PFSK-1 (cell line): Measurements from ENCODE around the gene SMIM23.

ENCODE experiments used
- TAF1 ChIP-seq: IDR thresholded peaks from 2 replicates; pipeline ENCODE4 v1.6.1; 2012; ENCODE audit warnings: low read length, control low read depth, borderline replicate concordance; ENCODE audit not compliant: insufficient read depth
- TF ChIP-seq, protein P1 (sequence below), 2 experiments: IDR thresholded peaks; 2 replicates each; pipeline versions ENCODE4 v1.6.1 to v1.8.0; 2011 to 2012; ENCODE audit warnings: low read depth in 2 of 2, low read length in 2 of 2, control low read depth in 1 of 2, inconsistent platforms in 1 of 2, mild to moderate bottlenecking in 1 of 2, moderate library complexity in 1 of 2; ENCODE audit not compliant: insufficient read depth in 1 of 2

DNA sequence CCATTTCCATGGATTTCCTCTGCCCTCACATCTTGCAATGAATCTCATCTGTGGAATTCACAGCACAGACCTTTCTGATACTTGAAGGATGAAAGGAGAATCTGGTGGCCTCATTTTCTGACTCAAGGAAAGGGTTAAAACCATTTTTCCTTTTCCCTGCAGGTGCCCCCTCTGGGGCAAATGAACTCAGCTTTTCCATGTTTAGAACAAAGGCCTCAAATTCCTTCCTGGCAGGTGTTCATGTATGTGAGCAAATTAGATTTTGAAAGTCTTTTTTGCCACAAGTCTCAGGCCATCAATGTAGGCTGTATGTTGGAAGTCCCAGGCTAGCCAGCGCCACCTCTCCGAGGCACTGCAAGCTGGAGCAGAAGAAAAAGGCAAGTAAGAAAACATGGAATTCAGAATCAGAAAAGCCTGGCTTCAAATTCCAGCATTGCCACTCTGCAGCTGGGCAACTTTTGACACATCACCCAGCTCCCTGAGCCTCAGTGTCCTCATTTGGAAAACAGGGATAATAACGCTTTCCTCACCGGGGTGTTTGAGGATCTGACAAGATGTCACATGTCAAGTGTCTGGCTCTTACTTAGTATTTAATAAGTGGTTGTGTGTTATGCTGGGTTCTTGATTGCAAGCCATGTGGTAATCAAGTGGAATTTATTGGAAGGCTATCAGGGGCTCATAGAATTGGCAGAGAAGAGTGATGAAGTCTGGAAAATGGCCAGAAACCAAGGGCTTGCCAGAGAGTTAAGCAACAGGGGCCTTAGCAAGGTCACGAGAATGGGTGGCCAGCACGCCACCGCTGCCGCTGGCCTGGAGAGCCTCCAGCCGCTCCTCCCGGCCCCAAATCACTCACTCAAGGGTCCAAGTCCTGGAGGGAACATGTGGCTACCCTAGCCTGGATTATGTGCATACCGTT, 48.4 kb upstream of the SMIM23 start:
- TF ChIP-seq TAF1 = no peak
- TF ChIP-seq, protein P1, sequence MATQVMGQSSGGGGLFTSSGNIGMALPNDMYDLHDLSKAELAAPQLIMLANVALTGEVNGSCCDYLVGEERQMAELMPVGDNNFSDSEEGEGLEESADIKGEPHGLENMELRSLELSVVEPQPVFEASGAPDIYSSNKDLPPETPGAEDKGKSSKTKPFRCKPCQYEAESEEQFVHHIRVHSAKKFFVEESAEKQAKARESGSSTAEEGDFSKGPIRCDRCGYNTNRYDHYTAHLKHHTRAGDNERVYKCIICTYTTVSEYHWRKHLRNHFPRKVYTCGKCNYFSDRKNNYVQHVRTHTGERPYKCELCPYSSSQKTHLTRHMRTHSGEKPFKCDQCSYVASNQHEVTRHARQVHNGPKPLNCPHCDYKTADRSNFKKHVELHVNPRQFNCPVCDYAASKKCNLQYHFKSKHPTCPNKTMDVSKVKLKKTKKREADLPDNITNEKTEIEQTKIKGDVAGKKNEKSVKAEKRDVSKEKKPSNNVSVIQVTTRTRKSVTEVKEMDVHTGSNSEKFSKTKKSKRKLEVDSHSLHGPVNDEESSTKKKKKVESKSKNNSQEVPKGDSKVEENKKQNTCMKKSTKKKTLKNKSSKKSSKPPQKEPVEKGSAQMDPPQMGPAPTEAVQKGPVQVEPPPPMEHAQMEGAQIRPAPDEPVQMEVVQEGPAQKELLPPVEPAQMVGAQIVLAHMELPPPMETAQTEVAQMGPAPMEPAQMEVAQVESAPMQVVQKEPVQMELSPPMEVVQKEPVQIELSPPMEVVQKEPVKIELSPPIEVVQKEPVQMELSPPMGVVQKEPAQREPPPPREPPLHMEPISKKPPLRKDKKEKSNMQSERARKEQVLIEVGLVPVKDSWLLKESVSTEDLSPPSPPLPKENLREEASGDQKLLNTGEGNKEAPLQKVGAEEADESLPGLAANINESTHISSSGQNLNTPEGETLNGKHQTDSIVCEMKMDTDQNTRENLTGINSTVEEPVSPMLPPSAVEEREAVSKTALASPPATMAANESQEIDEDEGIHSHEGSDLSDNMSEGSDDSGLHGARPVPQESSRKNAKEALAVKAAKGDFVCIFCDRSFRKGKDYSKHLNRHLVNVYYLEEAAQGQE (IDR thresholded peaks at IDR 0.05; ENCODE audit: insufficient read depth in 1 of 2, low read depth in 2 of 2, low read length in 2 of 2) = no peak
